ENCODE measurements around the gene NKAIN2.
"Not testable (repeated sequence)": the region's sequence is repeated elsewhere in the genome, so short reads cannot be mapped to it uniquely, and the experiment has no call there.

NKAIN2 gene

DNA sequence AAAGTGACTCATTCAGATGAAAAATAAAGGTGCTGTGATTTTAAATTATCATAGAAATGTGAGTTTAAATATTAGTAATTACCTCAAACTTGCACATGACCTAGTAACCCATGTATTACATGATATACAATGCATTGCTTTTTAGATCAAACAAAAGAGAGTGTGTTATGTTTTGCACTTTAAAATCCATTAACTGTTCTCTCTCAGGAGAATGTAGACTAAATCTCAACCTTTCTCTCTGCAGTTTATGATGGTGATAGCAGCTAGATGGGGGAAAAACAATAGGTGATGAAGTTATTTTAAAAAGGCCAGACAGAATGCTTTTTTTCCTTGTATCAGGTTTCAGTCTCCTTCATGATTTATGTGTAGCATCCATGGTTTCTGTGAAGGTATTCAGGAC, 754.2 kb downstream of the NKAIN2 start:
- no peak for DNase-seq (ENCODE audit: low read depth in 1 of 2, low spot score in 1 of 2)

- not testable (repeated sequence) for DNase-seq (ENCODE audit: low read depth in 1 of 2, low spot score in 1 of 2)
Observed at GRCh38 chr6:124560078-124560477, 756.4 kb downstream of the NKAIN2 start.

DNA sequence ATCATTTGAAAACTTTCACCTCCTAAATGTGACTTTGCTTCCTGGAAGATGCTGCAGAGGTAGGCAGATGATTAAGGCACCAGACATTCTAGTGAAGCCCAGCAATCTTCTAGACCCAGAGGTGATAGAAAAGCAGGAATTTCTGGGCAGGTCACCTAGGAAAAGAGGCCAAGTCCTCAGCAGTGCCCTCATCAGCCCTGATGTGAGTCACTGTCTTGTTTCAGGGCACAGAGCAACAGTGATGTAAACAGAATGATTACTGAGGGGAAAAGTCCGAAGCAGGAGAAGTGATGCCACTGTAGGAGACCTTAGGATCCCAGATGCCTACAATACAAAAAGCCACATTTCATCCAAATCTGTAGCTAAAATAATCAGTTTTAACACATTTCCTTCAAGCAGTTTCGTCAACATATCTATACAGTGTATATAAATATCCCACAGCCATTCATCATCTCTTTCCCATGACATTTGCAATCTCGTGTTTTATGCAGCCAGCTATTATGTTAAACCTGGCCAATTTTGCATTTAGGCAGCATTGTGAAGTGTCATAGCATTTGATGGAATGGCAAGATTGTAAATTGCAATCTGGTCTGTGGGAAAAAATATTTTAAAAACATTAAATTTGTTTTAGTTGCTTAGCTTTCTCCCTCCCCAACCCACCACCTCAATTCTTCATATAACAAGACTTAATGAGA, 757.4 kb downstream of the NKAIN2 start:
- DNase-seq (ENCODE audit: low read depth in 1 of 2, low spot score in 1 of 2) = no peak

DNA sequence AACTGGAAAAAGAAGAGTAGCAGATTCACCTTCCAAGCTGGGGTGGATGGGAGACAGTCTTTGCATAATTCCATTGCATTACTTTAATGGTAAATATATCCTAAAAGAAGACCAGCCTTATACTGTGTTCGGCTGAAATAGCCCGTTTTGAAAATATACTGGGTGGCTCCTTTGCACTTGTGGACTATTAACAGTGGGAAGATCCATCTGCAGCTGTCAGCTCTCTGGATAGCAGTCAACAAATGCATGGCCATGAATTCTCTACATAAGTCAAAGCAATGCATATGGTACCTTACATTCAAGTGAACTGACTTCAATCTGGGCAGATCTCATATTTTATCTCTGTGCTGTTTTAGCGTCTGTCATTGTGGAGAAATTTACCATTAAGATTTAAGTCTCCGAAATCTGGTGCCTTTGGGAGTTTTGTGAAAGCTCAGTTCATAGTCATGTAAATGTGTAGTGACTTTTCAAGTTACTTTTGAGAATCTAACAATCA, 758.0 kb downstream of the NKAIN2 start:
- DNase-seq (ENCODE audit: low read depth in 1 of 2, low spot score in 1 of 2) = no peak

GRCh38 chr6:124564125-124564524, 760.5 kb downstream of the NKAIN2 start:
- DNase-seq (ENCODE audit: low read depth in 1 of 2, low spot score in 1 of 2) = not testable (repeated sequence)

- DNase-seq (ENCODE audit: low read depth in 1 of 2, low spot score in 1 of 2) = no peak
Observed at GRCh38 chr6:124567401-124567800, 763.7 kb downstream of the NKAIN2 start.

DNA sequence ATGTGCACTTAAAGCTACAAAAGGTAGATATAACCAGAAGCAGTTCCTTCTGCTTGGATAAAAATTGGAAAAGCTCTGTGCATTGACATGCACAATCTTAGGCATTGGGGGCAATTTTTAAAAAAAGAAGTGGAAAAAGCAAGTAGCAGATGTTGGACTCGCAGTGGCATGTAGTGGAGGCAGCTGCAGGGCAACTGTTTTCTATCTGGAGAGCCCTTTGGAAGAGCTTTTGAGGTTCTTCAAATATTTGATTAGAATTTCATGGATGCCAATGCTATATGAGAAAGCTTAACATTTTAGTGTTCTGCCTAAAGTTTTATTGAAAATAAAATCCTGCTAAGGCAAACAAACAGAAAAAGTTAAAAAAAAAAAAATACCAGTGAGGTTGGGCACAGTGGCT, 770.3 kb downstream of the NKAIN2 start:
- DNase-seq (ENCODE audit: low read depth in 1 of 2, low spot score in 1 of 2) = no peak

DNA sequence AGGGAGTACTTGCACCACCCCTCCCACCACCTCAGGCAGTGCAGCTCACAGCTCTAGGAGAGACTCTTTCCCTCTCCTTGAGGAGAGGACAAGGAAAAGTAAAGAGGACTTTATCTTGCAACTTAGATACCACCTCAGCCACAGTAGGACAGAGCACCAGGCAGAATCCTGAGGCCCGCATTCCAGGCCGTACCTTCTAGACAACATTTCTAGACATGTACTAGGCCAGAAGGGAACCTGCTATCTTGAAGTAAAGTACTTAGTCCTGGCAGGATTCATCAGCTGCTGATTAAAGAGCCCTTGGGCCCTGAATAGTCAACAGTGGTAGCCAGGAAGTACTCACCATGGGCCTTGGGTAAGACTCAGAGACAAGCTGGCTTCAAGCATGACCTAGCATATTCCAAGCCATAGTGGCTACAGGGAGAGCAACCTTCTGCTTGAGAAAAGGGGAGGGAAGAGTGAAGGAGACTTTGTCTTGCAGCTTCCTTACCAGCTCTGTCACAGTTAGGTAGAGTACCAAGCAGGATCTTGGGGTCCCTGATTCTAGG, 774.1 kb downstream of the NKAIN2 start:
- no peak for DNase-seq (ENCODE audit: low read depth in 1 of 2, low spot score in 1 of 2)

DNA sequence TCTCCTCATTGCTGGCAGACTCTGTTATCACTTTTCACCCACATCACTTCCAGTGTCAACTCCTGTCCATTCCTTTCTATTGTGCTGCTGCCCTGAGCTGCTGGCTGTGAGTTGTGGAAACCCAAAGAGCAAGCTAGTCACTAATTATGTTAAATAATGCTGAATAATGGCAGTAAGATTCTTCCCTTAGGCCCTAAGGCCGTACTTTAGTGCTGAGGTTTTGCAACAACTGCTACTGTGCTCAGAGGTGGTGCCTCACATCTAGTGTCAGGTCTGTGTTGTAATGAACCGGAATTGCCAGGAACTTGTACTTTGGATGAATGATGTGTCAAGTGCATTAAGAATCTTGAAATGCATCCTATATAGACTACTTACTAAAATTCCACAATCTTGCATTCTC, 786.3 kb downstream of the NKAIN2 start:
- no peak for DNase-seq (ENCODE audit: low read depth in 1 of 2, low spot score in 1 of 2)

DNA sequence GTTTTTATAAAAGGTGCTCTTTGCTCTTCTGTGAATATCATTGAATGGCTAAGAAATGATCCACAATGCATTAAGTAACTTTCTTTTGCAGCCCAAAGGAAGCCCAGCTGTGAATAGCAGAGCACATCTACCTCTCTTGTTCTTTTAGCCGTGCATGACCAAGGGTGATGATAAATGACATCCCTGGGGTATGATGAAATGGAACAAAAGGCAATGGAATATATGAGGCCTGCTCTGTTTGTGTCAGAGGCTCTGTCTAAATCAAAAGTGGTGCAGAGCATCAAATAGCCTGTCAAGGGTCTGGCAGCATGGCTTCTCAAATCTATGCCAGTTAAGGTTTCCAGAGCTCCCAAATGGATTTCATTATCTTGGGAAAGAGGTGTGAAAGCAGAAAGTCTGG, 796.0 kb downstream of the NKAIN2 start:
- DNase-seq (ENCODE audit: low read depth in 1 of 2, low spot score in 1 of 2) = no peak

DNA sequence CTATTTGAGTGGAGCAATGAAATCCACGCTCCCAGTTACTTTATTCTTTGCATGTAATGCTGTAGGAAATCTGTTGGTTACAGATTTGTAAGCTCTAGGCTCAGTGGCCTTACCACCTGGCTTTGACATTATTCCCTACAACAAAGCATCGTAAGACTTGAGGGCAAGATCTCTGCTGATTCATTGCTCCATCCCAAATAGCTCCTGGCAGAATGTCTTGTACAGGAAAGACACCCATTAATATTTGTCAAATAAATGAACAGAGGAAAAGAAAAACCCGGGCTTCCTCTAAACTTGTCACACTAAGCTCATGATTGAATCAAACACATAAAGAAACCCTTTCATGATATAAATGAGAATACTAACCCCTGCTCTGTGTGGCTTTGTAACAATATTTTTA, 801.1 kb downstream of the NKAIN2 start:
- no peak for DNase-seq (ENCODE audit: low read depth in 1 of 2, low spot score in 1 of 2)

DNA sequence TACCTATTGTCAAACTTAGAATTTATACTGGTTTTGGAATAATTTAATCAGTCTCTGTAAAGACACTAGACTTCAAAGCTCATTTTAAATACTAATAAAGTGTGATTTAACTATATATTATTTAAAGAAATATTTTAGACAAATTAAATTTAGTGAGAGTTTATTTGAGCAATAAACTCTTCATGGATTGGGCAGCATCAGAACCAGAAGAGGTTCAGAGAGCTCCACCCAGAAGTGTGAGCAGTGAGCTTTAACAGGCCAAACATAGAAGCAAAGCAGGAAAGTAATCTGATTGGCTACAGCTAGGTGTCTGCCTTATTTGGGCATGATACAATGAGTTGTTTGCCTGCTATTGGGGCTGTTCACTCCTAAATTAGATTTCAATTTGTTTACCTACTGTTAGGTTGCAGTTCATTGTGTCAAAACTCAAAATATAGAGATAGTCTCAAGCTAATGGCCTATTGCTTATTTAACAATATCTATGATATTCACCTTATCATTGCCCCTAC, 803.5 kb downstream of the NKAIN2 start:
- no peak for DNase-seq (ENCODE audit: low read depth in 1 of 2, low spot score in 1 of 2)

GRCh38 chr6:124613031-124613430, 809.4 kb downstream of the NKAIN2 start:
- DNase-seq (ENCODE audit: low read depth in 1 of 2, low spot score in 1 of 2) = no peak

- no peak for DNase-seq (ENCODE audit: low read depth in 1 of 2, low spot score in 1 of 2)
Observed at GRCh38 chr6:124622351-124622750, 818.7 kb downstream of the NKAIN2 start.

GRCh38 chr6:124633655-124634054, 830.0 kb downstream of the NKAIN2 start:
- no peak for DNase-seq (ENCODE audit: low read depth in 1 of 2, low spot score in 1 of 2)

DNA sequence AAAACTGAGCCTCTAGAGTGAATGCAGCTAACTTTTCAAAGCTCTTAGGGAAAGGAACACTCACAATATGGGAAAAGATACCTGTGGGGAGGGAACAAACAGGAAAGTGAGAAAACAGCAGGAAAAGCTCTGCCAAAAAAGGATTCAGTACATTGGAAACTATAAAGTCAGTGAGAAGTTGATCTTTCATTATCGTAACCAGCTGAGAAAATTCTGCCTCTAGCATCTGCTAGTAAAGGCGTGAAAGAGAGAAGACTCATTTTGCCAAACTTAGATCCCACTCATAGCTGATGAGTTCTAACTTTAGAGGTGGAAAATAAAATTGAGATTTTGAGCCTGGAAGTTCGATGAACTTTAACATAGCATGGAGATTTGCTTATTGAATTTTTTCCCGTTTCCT, 836.8 kb downstream of the NKAIN2 start:
- DNase-seq (ENCODE audit: low read depth in 1 of 2, low spot score in 1 of 2) = no peak

DNA sequence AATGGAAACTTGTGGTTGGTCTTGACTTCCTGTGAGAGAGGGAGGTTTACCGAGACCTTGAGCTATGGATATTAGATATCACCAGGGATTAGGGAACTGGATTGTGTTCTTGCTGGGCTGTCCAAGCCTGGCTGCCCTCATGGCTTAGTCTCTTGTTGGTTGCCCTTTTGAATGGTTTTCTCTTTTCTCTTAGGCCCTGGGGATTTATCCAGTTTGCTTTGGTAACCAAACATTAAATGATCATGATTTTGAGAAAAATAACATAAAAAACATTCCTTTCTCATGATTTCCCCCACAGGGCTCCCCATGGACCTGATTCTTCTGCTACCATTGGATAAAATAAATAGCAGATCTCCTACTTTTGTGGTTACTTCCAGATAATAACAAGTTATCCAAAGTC, 852.2 kb downstream of the NKAIN2 start:
- DNase-seq (ENCODE audit: low read depth in 1 of 2, low spot score in 1 of 2) = no peak

GRCh38 chr6:124658053-124658452, 854.4 kb downstream of the NKAIN2 start:
- no peak for DNase-seq (ENCODE audit: low read depth in 1 of 2, low spot score in 1 of 2)

DNA sequence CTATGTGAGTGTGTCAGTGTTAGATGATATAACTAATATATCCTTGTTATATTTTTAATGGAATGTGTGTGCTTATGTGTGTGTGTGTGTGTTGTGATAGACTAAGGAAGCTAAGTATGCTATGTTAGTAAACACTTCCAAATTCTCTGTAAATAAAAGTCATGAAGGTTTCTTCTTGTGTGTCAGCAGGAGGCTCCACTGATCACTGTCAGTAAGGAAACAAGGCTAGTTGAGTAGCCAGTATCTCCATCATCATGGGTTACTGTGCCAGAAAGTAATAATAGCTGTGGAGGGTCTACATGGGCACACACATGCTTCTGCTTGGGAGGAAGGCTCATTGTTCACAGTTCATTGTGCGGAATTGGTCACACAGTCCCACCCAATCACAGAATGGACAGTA, 855.8 kb downstream of the NKAIN2 start:
- no peak for DNase-seq (ENCODE audit: low read depth in 1 of 2, low spot score in 1 of 2)

GRCh38 chr6:124660185-124660584, 856.5 kb downstream of the NKAIN2 start:
- DNase-seq (ENCODE audit: low read depth in 1 of 2, low spot score in 1 of 2) = no peak

- DNase-seq (ENCODE audit: low read depth in 1 of 2, low spot score in 1 of 2) = no peak
Observed at GRCh38 chr6:124661097-124661661, 857.5 kb downstream of the NKAIN2 start.

DNA sequence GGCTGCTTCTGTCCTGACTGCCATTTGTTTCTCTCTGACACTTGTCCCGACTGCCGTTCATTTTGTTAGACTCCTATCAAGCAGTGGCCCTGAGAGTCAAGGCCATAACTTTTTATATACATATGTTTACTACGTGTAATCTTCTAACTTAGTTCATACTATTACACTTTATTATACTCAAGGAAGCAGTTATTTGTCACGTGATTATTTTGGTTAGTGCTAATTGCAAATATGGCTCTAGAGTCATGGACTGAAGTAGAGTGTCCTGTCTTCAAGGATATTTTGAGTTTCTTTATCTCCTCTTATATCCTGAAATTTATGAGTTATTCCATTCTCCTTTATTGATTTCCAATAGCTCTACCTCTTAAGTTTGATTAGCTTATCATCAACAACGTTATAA, 864.4 kb downstream of the NKAIN2 start:
- DNase-seq (ENCODE audit: low read depth in 1 of 2, low spot score in 1 of 2) = no peak

All from activated CD4-positive, alpha-beta T cell treated with anti-CD3 and anti-CD28 coated beads, Interleukin-2, amount 50 U/mL, for 24 hours (primary cell).